DOHH2 (cell line): ENCODE measurements around the gene VAV2.

Experiments
- CTCF ChIP-seq: fragments of 200-600 bp; sonication (generic); IDR thresholded peaks from one replicate; pipeline ENCODE4 v1.5.1; 2014; ENCODE audit warnings: antibody characterized with exemption, mild to moderate bottlenecking, low read depth, low read length; ENCODE audit not compliant: poor library complexity, severe bottlenecking
- EZH2phosphoT487 ChIP-seq: fragments of 200-600 bp; sonication (generic); IDR thresholded peaks from 2 replicates; pipeline ENCODE4 v1.6.1; 2017; ENCODE audit warnings: borderline replicate concordance, mild to moderate bottlenecking, antibody characterized with exemption, low read length, moderate library complexity, mixed read lengths

DNA sequence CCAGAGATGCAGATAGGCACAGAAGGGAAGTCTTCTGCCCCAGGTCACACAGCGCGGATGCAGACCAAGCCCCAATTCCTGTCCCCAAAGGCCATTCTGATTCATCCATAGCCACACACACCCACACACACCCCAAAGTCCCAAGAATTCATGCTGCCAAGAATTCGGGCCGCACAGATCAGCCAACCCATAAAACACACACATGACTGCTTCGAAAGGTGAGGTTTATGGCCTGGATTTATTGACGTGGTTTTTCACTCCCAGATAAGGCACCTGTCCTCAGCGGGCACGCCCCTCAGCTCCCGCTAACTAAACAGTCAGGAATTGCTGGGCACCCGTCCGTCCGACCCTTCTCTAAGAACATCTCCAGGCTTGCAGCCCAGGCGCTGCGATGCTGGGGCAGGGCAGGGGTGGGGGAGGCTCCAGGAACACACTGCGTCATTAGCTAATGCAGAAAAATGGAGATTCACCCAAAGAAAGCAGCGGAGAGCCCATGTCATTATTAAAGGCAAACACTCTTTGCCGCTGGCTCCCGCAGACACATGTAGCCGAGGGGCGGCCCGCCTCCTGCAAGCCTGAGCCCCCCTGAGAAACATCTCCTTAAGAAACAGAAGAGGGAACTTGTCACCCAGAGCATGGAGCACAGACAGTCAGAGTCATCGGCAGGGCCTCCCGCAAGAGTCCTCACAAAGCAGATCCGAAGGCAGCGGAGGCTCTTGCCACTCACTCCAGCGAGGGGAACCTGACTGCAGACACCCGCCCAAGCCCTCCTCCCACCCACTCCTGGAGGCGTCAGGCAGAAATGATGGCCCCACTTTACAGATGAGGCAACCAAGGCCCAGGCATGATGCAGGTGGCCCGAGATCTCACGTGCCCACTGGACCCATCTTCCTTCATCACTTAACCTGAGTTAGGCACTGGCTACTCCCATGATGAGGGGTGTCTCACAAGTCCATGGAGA lies 19.9 kb downstream of the VAV2 start:
- no peak for TF ChIP-seq CTCF
- no peak for TF ChIP-seq EZH2phosphoT487
